HEK293T (cell line): Measurements from ENCODE around the gene BTG2.
"Not testable (repeated sequence)": the region's sequence is repeated elsewhere in the genome, so short reads cannot be mapped to it uniquely, and the experiment has no call there.

Experiments
- CTCF ChIA-PET: fragments of 350-600 bp; formaldehyde crosslinking; extraction: SDS; loops from one replicate; lab custom pipeline; 2021; ENCODE audit warnings: antibody characterized with exemption, inconsistent platforms; lab: Yijun Ruan, JAX
- POLR2A ChIA-PET: fragments of 350-600 bp; formaldehyde crosslinking; extraction: SDS; loops from one replicate; lab custom pipeline; 2020; ENCODE audit warnings: antibody characterized with exemption, inconsistent platforms; lab: Yijun Ruan, JAX
- DNase-seq: peaks from one replicate; pipeline ENCODE4 v3.0.0; 2012; ENCODE audit warnings: mixed read lengths; ENCODE audit errors: extremely low spot score
- ARNT ChIP-seq: fragments of 450-650 bp; IDR thresholded peaks from 2 replicates; pipeline ENCODE4 v1.6.1; 2017; ENCODE audit warnings: mild to moderate bottlenecking
- BHLHE40 ChIP-seq: fragments of 450-650 bp; IDR thresholded peaks from 2 replicates; pipeline ENCODE4 v1.6.1; 2016; ENCODE audit warnings: mild to moderate bottlenecking, moderate library complexity, borderline replicate concordance
- CTBP1 ChIP-seq: fragments of 450-650 bp; IDR thresholded peaks from 2 replicates; pipeline ENCODE4 v1.6.1; 2016; ENCODE audit warnings: borderline replicate concordance
- ELF4 ChIP-seq: fragments of 450-650 bp; IDR thresholded peaks from 2 replicates; pipeline ENCODE4 v1.6.1; 2017; ENCODE audit warnings: antibody characterized with exemption
- FOXA1 ChIP-seq: fragments of 450-650 bp; IDR thresholded peaks from 2 replicates; pipeline ENCODE4 v1.6.1; 2016; ENCODE audit warnings: mild to moderate bottlenecking
- FOXK2 ChIP-seq: fragments of 450-650 bp; IDR thresholded peaks from 2 replicates; pipeline ENCODE4 v1.6.1; 2016; ENCODE audit warnings: mild to moderate bottlenecking
- FOXM1 ChIP-seq: fragments of 450-650 bp; IDR thresholded peaks from 2 replicates; pipeline ENCODE4 v1.6.1; 2017; ENCODE audit warnings: mild to moderate bottlenecking, borderline replicate concordance
- HDGF ChIP-seq: fragments of 450-650 bp; IDR thresholded peaks from 2 replicates; pipeline ENCODE4 v1.6.1; 2017; ENCODE audit warnings: antibody characterized with exemption, borderline replicate concordance
- L3MBTL2 ChIP-seq: fragments of 450-650 bp; conservative IDR thresholded peaks from 2 replicates; pipeline ENCODE4 v1.6.1; 2016; ENCODE audit warnings: mild to moderate bottlenecking
- LEF1 ChIP-seq: fragments of 450-650 bp; IDR thresholded peaks from 2 replicates; pipeline ENCODE4 v1.6.1; 2017; ENCODE audit warnings: mild to moderate bottlenecking, borderline replicate concordance
- NFRKB ChIP-seq: fragments of 450-650 bp; IDR thresholded peaks from 2 replicates; pipeline ENCODE4 v1.6.1; 2016; ENCODE audit warnings: mild to moderate bottlenecking, moderate library complexity
- SP1 ChIP-seq: fragments of 450-650 bp; IDR thresholded peaks from 2 replicates; pipeline ENCODE4 v1.6.1; 2017
- SUZ12 ChIP-seq: fragments of 450-650 bp; IDR thresholded peaks from 2 replicates; pipeline ENCODE4 v1.6.1; 2016; ENCODE audit warnings: mild to moderate bottlenecking
- TARDBP ChIP-seq: fragments of 450-650 bp; IDR thresholded peaks from 2 replicates; pipeline ENCODE4 v1.6.1; 2016
- ZNF384 ChIP-seq: fragments of 450-650 bp; IDR thresholded peaks from 2 replicates; pipeline ENCODE4 v1.6.1; 2016
- TF ChIP-seq, protein P1 (sequence below): fragments of 450-650 bp; IDR thresholded peaks from 2 replicates; pipeline ENCODE4 v1.6.1; 2016

The BTG2 gene, protein sequence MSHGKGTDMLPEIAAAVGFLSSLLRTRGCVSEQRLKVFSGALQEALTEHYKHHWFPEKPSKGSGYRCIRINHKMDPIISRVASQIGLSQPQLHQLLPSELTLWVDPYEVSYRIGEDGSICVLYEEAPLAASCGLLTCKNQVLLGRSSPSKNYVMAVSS

DNA sequence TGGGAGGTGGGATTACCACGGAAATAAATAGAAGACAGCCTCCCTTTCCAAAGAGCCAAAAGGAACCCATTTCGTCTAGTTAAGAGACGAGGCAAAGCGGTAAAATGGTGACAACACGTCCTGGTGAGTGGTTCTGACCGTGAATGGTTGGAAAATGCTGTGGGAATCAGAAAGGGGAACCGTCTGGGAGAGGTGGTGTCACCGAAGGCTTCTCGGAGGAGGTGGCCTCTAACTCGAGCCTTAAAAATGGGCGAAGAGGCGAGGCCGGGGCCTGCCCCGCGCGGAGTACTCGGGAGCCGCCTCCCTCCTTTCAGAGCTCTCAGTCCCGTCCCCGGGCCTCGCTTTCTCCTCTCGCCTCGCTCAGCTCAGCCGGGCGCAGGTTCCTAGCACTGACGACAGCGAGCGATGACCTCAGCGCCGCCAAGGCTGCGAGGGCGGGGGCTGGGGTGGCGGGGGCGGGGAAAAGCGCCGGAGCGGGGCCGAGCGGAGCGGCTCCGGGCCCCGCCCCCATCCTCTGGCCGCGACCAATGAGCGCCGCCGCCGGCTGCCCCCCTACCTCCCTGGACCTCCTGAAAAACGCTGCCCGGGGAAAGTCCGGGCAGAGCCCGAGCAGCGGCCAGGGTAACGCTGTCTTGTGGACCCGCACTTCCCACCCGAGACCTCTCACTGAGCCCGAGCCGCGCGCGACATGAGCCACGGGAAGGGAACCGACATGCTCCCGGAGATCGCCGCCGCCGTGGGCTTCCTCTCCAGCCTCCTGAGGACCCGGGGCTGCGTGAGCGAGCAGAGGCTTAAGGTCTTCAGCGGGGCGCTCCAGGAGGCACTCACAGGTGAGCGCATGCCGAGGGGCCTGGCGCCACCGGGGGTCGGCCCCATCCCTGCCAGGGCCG is at the start of gene BTG2:
TSS of gene BTG2 (plus strand) at position 601 of the 890 bp plus-strand sequence. CDS start at position 689, 88 bp downstream.
- peak; percentile 98 for DNase-seq
- POLR2A ChIA-PET, result interaction anchor here (1.0 to 8.4 kb wide), 7 partner anchors 10 to 32 kb away, joined by 3 to 71 read pairs (median 8); no protein-coding TSS in a partner anchor
- CTCF ChIA-PET, result interaction anchor here (0.9 to 2.3 kb wide), 4 partner anchors 11 to 36 kb away, joined by 3 to 17 read pairs (median 4); no protein-coding TSS in a partner anchor
- no peak for TF ChIP-seq HDGF
- peak; percentile 52 for TF ChIP-seq L3MBTL2
- peak; percentile 66 for TF ChIP-seq ELF4

DNA sequence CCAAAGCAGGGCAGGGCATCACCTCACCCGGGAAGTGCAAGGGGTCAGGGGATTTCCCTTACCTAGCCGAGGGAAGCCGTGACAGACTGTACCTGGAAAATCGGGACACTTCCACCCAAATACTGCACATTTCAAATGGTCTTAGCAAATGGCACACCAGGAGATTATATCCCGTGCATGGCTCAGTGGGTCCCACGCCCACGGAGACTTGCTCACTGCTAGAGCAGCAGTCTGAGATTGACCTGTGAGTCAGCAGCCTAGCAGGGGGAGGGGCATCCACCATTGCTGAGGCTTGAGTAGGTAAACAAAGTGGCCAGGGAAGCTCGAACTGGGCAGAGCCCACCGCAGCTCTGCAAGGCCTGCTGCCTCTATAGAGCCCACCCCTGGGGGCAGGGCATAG is 48.7 kb upstream of the BTG2 start:
- DNase-seq, POLR2A ChIA-PET: not testable (repeated sequence)
- CTCF ChIA-PET, result interaction anchor here (1.2 kb wide), 1 partner anchor 11 kb away, joined by 6 read pairs; no protein-coding TSS in a partner anchor

GRCh38 chr1:203263496-203263895 is 41.8 kb upstream of the BTG2 start:
- ChIA-PET POLR2A (interaction anchor here (0.9 kb wide), 1 partner anchor 237 kb away, joined by 3 read pairs; the partner anchor contains the start of gene PPFIA4), CTCF (no interaction called here)
- TF ChIP-seq CTBP1 (no peak), BHLHE40 (no peak), ELF4 (no peak), FOXM1 (no peak), SP1 (no peak), FOXK2 (no peak), LEF1 (no peak), TARDBP (no peak), L3MBTL2 (no peak), NFRKB (no peak)
- TF ChIP-seq, protein P1, sequence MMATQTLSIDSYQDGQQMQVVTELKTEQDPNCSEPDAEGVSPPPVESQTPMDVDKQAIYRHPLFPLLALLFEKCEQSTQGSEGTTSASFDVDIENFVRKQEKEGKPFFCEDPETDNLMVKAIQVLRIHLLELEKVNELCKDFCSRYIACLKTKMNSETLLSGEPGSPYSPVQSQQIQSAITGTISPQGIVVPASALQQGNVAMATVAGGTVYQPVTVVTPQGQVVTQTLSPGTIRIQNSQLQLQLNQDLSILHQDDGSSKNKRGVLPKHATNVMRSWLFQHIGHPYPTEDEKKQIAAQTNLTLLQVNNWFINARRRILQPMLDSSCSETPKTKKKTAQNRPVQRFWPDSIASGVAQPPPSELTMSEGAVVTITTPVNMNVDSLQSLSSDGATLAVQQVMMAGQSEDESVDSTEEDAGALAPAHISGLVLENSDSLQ, result no peak
- DNase-seq, result peak; percentile 7

DNA sequence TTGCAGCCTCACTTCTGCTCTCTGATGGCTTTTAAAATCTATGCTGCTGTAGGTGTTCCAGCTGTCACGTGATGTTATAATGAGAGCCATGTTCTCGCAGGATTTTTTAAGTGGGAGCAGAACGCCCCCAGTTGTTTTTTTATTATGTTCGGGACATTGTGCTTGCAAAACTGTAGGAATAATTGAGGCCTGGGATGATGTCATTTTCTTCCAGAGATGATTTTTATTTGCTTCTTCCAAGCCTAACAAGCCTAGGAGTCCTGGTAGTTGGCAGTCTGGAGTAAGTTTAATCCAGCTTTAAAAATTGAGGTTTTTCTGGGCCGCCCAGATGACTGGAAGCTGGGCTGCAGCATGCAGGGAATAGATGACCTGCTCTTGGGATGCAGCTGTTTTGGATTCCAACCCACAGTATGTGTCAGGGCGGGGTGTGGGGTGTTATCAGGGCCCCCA is 41.2 kb upstream of the BTG2 start:
- TF ChIP-seq FOXM1 (no peak), CTBP1 (no peak), L3MBTL2 (no peak), HDGF (no peak), ELF4 (no peak), FOXA1 (no peak), FOXK2 (no peak), BHLHE40 (no peak), TARDBP (no peak), SUZ12 (no peak), LEF1 (no peak), SP1 (no peak), ARNT (no peak), NFRKB (no peak), ZNF384 (no peak)
- TF ChIP-seq, protein P1, result no peak
- ChIA-PET POLR2A (no interaction called here), CTCF (interaction anchor here (1.1 kb wide), 1 partner anchor 233 kb away, joined by 3 read pairs; no protein-coding TSS in a partner anchor)
- no peak for DNase-seq

DNA sequence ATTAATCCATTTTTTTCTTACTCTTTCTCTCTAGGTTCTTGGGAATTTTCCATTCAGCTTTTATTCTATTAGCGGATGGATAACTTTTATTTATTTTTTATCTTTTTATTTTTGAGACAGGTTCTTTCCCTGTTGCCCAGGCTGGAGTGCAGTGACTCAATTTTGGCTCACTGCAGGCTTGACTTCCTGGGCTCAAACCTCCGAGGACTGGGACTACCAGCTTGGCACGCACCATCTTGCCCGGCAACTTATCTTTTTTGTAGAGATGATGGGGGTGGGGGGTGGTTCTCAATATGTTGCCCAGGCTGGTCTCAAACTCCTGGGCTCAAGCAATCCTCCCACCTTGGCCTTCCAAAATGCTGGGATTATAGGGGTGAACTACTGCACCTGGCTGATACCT is 39.8 kb upstream of the BTG2 start:
- no peak for DNase-seq
- TF ChIP-seq HDGF, result no peak
- TF ChIP-seq CTBP1, result no peak
- TF ChIP-seq, protein P1, result no peak
- POLR2A ChIA-PET, result no interaction called here
- CTCF ChIA-PET, result no interaction called here

DNA sequence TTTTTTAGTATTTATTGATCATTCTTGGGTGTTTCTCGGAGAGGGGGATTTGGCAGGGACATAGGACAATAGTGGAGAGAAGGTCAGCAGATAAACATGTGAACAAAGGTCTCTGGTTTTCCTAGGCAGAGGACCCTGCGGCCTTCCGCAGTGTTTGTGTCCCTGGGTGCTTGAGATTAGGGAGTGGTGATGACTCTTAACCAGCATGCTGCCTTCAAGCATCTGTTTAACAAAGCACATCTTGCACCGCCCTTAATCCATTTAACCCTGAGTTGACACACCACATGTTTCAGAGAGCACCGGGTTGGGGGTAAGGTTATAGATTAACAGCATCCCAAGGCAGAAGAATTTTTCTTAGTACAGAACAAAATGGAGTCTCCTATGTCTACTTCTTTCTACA is 39.2 kb upstream of the BTG2 start:
- CTCF ChIA-PET, result interaction anchor here (1.8 to 4.5 kb wide), 2 partner anchors 76 to 226 kb away, joined by 19 to 58 read pairs; no protein-coding TSS in a partner anchor
- POLR2A ChIA-PET, DNase-seq: not testable (repeated sequence)
